Body of pancreas (tissue), 4 donors: ENCODE data around the gene PTDSS2.

Experiments used
- CTCF ChIP-seq, 7 experiments: fragments of 450-650 bp in 4 of 7; fragments of 200-600 bp in 3 of 7; sonication (generic) in 3 of 7; IDR thresholded peaks; one replicate each; pipeline ENCODE4 v1.5.1; 2016 to 2019; ENCODE audit warnings: antibody characterized with exemption in 7 of 7
- POLR2A ChIP-seq, 3 donors: fragments of 450-650 bp; IDR thresholded peaks; one replicate each; pipeline ENCODE4 v1.6.1; 2016; ENCODE audit warnings: antibody characterized with exemption in 3 of 3, mild to moderate bottlenecking in 2 of 3

- TF ChIP-seq CTCF (IDR thresholded peaks at IDR 0.05) (no peak), POLR2A (IDR thresholded peaks at IDR 0.05) (no peak)
These were observed 6.4 kb upstream of the PTDSS2 start for GRCh38 chr11:443542-444199.
